ENCODE measurements around the gene IL33. TPM values are rescaled to one million over a fixed set of nuclear protein-coding genes. Genes with fewer than 3 reads are reported as not detected.

IL33 gene
- total and polyA plus RNA-seq, 8 donors = 42.9 to 151 (median 120) TPM

DNA sequence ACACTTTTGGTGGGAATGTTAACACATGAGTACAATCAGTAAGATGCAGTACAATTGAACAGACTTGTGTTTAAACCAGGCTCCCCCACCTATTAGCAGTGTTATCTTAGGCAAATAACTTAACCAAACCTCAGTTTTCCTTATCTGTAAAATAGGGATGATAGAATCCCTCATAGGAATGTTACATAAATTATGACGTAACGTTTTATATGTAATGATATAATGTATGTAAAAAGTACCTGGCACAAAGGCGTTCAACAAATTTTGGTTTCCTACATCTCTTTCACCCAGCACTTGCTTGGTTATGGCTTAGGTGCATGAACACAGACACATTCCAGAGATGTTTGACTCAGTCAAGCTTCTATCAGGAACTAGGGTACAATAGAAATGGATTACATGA, 26.7 kb upstream of the IL33 start:
- Histone ChIP-seq H3K27ac (no peak overlapping the region), H3K4me3 (no peak overlapping the region), H3K36me3 (no peaks in the 10 kb centered on the region), H3K4me1 (peaks cover 0 to 6% of the 10 kb centered on the region in 2 donors), H3K9me3 (no peaks in the 10 kb centered on the region), H3K27me3 (no peaks in the 10 kb centered on the region)
- DNase-seq = no peak
- TF ChIP-seq, protein P1, sequence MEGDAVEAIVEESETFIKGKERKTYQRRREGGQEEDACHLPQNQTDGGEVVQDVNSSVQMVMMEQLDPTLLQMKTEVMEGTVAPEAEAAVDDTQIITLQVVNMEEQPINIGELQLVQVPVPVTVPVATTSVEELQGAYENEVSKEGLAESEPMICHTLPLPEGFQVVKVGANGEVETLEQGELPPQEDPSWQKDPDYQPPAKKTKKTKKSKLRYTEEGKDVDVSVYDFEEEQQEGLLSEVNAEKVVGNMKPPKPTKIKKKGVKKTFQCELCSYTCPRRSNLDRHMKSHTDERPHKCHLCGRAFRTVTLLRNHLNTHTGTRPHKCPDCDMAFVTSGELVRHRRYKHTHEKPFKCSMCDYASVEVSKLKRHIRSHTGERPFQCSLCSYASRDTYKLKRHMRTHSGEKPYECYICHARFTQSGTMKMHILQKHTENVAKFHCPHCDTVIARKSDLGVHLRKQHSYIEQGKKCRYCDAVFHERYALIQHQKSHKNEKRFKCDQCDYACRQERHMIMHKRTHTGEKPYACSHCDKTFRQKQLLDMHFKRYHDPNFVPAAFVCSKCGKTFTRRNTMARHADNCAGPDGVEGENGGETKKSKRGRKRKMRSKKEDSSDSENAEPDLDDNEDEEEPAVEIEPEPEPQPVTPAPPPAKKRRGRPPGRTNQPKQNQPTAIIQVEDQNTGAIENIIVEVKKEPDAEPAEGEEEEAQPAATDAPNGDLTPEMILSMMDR (IDR thresholded peaks at IDR 0.05) = no peak
- intact Hi-C loops (cut with DNase I) = no loop called here
- no peak for ATAC-seq

DNA sequence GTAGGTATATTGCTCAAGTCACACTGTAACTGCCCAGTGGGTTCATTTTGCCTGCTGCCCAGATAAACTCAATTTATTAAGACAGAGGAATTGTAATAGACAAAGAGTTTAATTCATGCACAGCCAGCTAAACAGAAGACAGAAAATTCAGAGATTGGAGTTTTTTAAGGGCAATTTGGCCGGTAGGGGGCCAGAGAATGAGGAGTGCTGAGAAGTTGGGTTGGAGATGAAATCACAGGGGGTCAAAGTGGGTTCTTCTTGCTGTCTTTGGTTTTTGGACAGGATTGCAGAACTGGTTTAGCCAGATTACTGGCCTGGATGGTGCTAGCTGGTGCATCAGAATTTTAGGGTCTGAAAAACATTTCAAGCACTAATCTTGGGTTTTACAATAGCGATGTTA, 20.7 kb upstream of the IL33 start:
- intact Hi-C loops (cut with DNase I) = loop anchor here in 1 of 2 donors (5.0 kb wide), 1 partner anchor 112 kb away; no protein-coding TSS in a partner anchor
- Histone ChIP-seq H3K27ac (no peak overlapping the region), H3K4me3 (no peak overlapping the region), H3K4me1 (peaks cover 0 to 15% of the 10 kb centered on the region in 2 donors), H3K36me3 (no peaks in the 10 kb centered on the region), H3K9me3 (no peaks in the 10 kb centered on the region), H3K27me3 (no peaks in the 10 kb centered on the region)
- DNase-seq (no peak), ATAC-seq (no peak)
- TF ChIP-seq, protein P1 (IDR thresholded peaks at IDR 0.05) = no peak

DNA sequence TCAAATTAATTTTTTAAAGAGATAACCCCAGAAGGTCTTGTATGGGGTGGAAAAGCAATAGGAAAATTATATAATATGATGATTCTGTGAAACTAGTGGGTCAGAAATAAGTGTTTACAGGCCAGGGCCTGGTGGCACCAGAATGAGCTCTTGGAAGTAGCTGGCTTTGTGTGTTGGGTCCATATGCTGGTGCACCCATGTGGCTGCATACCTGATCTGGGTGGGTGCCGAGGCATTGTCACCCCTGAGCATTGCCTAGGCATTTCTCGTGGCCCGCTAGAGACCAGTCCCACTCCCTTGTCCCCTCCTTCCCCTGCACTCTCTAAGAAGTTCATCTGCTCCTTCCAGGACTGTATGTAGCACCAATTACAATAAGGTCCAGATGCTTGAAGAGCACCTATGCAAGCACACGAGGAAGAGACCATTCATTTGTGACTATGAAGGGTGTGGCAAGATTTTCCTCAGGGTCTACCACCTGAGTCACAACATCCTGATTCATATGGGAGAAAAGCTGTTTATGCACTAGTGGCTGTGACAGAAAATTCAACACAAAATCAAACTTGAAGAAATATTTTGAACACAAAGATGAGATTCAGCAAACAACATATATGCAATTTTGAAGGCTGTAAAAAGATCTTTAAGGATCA, 19.8 kb upstream of the IL33 start:
- no peak for ATAC-seq
- TF ChIP-seq, protein P1 (IDR thresholded peaks at IDR 0.05) = no peak
- no peak for DNase-seq
- Histone ChIP-seq H3K36me3 (no peaks in the 10 kb centered on the region), H3K27me3 (no peaks in the 10 kb centered on the region), H3K4me1 (peaks cover 0 to 15% of the 10 kb centered on the region in 2 donors), H3K27ac (no peak overlapping the region), H3K4me3 (no peak overlapping the region), H3K9me3 (no peaks in the 10 kb centered on the region)
- intact Hi-C loops (cut with DNase I) = loop anchor here in 1 of 2 donors (5.0 kb wide), 1 partner anchor 111 kb away; no protein-coding TSS in a partner anchor

DNA sequence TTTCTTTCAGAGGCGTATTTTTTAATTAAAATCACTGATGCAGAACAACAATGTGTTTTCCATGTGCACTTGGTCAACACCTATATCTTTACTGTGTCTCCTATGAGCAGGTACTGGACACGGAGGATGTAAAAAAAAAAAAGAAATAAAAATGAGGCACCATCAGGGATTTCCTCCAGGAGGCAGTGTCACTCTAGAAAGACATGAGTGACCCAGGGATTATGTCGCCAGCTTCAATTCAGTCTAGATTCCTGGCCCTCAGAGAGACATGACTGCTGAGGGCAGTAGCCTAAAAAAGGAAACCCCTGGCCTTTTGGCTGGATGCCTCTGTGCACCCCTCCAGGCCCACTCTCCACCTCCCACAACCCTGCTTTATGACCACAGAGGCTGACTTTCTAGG, 18.3 kb upstream of the IL33 start:
- TF ChIP-seq, protein P1 (IDR thresholded peaks at IDR 0.05) = peak; percentile 11 to 39
- peaks cover 0 to 15% of the 10 kb centered on the region in 2 donors for H3K4me1 ChIP-seq
- peak overlapping the region in 1 of 2 donors; percentile 24 for H3K27ac ChIP-seq
- H3K36me3 ChIP-seq = no peaks in the 10 kb centered on the region
- intact Hi-C loops (cut with DNase I) = loop anchor here in 1 of 2 donors (5.0 kb wide), 1 partner anchor 110 kb away; no protein-coding TSS in a partner anchor
- DNase-seq (peak in 1 of 4 donors; percentile 15), ATAC-seq (peak; percentile 74)
- H3K9me3 ChIP-seq = no peaks in the 10 kb centered on the region
- no peaks in the 10 kb centered on the region for H3K27me3 ChIP-seq
- H3K4me3 ChIP-seq = no peak overlapping the region

DNA sequence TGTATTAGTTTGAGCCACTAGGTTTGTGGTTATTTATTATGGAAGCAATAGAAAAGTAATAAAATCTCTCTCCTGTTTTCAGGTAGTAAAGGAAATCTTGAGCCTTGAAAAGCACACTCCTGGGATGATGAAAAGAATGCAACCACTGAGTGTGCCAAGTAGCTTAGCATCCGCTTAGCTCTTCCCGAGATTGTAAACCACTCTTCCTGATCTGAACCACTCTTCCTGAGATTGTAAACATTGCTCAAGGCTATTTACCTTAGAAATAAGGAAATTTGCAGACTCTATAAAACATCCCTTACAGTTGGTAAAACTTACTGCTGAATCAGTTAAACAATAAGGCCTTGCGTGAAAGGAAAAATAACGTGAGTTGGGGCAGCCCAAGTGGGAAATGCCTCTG, 17.4 kb upstream of the IL33 start:
- TF ChIP-seq, protein P1 (IDR thresholded peaks at IDR 0.05) = no peak

More for the DNA sequence above, 17.4 kb upstream of the IL33 start:
- no peak for DNase-seq
- Histone ChIP-seq H3K27ac (peak overlapping the region in 1 of 2 donors; percentile 24), H3K4me3 (no peak overlapping the region), H3K36me3 (no peaks in the 10 kb centered on the region), H3K9me3 (no peaks in the 10 kb centered on the region), H3K4me1 (peaks cover 0 to 15% of the 10 kb centered on the region in 2 donors), H3K27me3 (no peaks in the 10 kb centered on the region)
- intact Hi-C loops (cut with DNase I) = loop anchor here in 1 of 2 donors (5.0 kb wide), 1 partner anchor 109 kb away; no protein-coding TSS in a partner anchor
- ATAC-seq = peak; percentile 78

Data from left lung (tissue), 10 donors.